Measurements from ENCODE around the gene MAB21L4.
A peak's percentile ranks its signal among the peaks of the same experiment; 100 is the strongest.

The MAB21L4 gene

DNA sequence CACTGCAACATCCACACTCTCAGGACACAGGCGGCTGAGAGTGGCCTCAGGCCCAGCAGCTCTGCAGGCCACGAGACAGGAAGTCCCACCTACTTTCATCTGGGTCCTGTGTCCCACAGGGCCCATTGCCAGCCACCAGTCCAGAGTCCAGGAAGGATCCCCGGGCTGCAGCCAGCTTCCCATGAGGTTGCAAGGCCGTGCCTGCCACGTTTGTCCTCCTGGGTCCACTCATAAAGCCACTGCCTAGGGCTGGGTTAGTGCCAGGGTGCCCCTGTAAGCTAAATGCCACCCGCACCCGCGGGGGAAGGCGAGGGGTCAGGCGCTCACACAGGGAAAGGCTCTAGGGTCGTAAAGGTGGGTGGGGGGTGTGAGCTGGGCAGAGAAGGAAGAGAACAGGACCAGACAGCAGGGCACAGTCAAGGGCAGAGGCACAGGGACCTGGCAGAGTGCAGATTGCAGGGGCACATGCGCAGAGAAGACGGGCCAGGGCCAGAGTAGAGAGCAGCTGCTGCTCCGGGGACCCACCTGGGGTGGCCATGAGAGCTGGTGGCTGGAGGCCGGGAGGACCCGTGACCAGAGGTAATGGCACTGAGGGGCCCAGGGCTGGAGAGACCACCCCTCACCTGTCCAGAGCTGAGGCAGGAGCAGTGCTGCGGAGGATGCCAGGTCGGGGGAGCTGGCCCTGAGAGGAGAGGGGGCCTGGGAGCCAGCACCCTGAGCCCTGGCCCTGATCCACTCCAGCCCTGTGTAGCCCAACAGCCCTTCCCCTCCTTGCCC lies 19.3 kb downstream of the MAB21L4 start:
- Histone ChIP-seq H3K4me1 (no peaks in the 10 kb centered on the region), H3K4me3 (ENCODE audit: low read depth, low read length) (no peak overlapping the region), H3K36me3 (no peaks in the 10 kb centered on the region), H3K27me3 (no peaks in the 10 kb centered on the region), H3K9me3 (no peaks in the 10 kb centered on the region)
- TF ChIP-seq, protein P1, sequence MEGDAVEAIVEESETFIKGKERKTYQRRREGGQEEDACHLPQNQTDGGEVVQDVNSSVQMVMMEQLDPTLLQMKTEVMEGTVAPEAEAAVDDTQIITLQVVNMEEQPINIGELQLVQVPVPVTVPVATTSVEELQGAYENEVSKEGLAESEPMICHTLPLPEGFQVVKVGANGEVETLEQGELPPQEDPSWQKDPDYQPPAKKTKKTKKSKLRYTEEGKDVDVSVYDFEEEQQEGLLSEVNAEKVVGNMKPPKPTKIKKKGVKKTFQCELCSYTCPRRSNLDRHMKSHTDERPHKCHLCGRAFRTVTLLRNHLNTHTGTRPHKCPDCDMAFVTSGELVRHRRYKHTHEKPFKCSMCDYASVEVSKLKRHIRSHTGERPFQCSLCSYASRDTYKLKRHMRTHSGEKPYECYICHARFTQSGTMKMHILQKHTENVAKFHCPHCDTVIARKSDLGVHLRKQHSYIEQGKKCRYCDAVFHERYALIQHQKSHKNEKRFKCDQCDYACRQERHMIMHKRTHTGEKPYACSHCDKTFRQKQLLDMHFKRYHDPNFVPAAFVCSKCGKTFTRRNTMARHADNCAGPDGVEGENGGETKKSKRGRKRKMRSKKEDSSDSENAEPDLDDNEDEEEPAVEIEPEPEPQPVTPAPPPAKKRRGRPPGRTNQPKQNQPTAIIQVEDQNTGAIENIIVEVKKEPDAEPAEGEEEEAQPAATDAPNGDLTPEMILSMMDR (IDR thresholded peaks at IDR 0.05; ENCODE audit: low read depth, low read length): no peak
- DNase-seq: peak; percentile 6

DNA sequence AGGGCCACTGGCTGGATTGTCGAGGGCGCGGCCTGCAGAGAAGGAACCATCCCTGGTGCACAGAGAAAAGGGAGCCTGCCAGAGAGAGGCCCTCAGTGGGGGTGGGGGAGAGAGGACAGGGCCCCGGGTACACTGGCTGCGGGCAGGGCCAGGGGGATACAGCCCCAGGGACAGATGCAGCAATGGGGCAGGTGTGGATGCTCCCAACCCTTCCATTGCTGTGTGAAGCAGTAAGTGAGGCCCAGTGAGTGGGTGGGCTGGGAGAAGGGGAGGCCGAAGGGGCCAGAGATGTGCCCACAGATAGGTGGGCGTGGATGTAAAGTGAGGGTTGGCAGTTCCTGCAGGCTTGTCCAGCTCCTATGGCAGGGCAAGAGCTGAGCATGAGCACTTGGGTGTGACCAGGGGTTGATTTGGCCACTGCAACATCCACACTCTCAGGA lies 19.9 kb downstream of the MAB21L4 start:
- Histone ChIP-seq H3K36me3 (no peaks in the 10 kb centered on the region), H3K4me3 (ENCODE audit: low read depth, low read length) (no peak overlapping the region), H3K4me1 (no peaks in the 10 kb centered on the region), H3K27me3 (no peaks in the 10 kb centered on the region), H3K9me3 (no peaks in the 10 kb centered on the region)
- DNase-seq: no peak
- TF ChIP-seq, protein P1 (IDR thresholded peaks at IDR 0.05; ENCODE audit: low read depth, low read length): no peak

DNA sequence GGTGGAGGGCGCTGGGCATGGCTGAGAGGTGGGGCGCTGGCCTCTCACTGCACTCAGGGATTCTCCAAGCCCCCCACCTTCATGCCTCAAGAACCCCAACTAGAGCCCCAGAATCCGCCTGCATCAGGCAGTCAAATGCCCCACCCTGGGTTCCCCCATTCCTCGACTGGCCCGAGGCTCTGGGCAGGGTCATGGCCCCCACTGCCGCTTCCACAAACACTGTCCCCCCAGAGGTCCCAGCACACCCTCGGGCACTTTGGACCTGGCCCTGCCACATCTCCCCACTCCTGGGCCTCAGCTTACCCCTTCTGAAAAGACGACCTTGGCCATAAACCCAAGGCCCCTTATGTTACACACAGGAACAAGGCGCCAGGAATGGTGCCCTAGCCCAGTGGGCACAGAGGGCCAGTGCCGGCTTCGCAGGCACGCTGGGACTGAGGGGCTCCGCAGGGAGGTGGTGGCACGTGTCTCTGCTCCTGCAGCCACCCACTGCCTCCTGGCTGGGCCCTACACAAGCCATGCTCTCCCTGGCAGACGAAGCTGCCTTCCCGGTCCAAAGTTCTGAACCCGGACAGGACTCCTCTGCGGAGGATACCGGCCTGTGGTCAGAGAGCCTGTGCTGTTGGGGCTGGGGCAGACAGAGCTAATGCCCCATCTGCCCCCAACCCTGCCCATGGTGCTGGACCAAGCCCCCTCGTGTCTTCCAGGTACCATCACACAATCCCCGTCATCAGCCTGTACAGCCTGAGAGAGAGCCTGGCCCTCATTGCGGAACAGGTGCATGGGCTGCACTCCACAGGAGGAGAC lies 20.5 kb downstream of the MAB21L4 start:
- DNase-seq: peak; percentile 7
- TF ChIP-seq, protein P1 (IDR thresholded peaks at IDR 0.05; ENCODE audit: low read depth, low read length): no peak
- Histone ChIP-seq H3K4me1 (no peaks in the 10 kb centered on the region), H3K36me3 (no peaks in the 10 kb centered on the region), H3K27me3 (no peaks in the 10 kb centered on the region), H3K4me3 (ENCODE audit: low read depth, low read length) (no peak overlapping the region), H3K9me3 (no peaks in the 10 kb centered on the region)

DNA sequence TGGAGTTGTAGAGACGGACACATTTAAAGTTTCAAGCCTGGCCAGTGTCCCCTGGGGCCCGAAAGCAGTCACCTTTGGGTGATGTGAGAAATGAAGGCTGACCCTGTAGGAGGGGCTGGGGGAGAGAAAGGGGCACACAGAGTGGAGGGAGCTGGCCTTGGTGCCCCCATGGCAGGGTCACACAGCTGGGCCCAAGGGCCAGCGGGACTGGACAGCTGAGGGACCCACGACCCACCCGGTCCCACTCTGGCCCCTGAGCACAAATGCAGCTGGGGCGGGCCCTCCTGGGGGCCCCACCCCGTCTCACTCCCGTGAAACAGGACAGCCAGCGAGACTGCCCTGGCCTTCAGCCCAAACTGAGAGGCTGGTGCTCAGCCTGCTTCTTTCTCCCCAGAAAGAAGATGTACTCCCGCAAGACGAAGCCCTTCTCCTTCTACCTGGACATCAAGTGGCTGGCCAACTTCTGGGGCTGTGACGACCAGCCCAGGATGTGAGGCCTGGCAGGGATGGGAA lies 21.2 kb downstream of the MAB21L4 start:
- Histone ChIP-seq H3K4me3 (ENCODE audit: low read depth, low read length) (no peak overlapping the region), H3K36me3 (no peaks in the 10 kb centered on the region), H3K9me3 (no peaks in the 10 kb centered on the region), H3K27me3 (no peaks in the 10 kb centered on the region), H3K4me1 (no peaks in the 10 kb centered on the region)
- DNase-seq: no peak
- TF ChIP-seq, protein P1 (IDR thresholded peaks at IDR 0.05; ENCODE audit: low read depth, low read length): no peak

DNA sequence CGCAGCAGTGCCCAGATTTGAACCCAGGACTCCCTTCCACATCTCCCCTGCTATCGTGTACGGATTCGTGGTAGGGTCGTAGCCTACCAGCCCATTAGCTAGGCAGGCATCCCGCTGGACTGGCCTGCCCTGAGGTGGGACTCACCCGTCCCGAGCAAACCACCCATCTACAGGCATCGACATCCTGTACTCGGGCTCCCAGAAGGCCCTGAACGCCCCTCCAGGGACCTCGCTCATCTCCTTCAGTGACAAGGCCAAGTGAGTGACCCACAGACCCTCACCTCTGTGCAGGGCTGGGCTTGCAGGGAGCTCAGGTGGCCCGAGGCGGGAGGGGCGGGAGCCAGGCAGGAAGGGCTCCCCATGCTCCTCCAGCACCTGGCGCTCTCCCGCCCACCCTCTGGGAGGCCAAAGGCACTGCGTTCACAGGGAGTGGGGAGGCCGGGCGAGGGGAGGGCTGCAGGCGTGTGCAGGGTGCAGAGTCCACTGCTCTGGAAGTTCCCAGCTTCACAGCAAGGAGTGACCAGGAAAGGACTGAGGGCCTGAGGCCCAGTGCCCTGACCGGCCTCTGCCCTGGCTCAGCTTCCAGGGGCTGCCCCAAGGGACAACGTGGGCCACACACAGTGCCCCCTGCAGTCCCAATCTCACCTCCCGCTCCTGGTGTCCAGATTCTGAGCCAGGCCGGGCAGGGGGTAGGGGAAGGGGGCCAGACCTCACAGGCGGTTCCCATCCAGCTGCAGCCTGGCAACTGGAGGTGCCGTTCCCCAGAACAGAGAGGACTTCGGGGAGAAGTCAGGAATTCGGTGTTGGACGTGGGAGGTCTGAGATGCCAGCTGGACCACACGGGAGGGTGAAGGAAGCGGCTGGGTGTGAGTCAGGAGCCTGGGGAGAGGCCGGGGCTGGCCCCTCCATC lies 21.9 kb downstream of the MAB21L4 start:
- Histone ChIP-seq H3K27me3 (no peaks in the 10 kb centered on the region), H3K4me3 (ENCODE audit: low read depth, low read length) (no peak overlapping the region), H3K36me3 (no peaks in the 10 kb centered on the region), H3K4me1 (no peaks in the 10 kb centered on the region), H3K9me3 (no peaks in the 10 kb centered on the region)
- TF ChIP-seq, protein P1 (IDR thresholded peaks at IDR 0.05; ENCODE audit: low read depth, low read length): no peak
- peak; percentile 10 for DNase-seq

All from BE2C (cell line).